RWPE2 (cell line): ENCODE measurements around the gene STAT2.

Source experiments
- ATAC-seq: fragments of 200-7000 bp; cut with Tn5 transposase; 3 replicates; pipeline ENCODE4 v1.9.1; 2021; ENCODE audit warnings: low read depth
- DNase-seq: peaks from one replicate; pipeline ENCODE4 v3.0.0-alpha.2; 2020; ENCODE audit warnings: low spot score
- H3K27ac ChIP-seq: fragments of 450-650 bp; 2 replicates; pipeline ENCODE4 v1.5.1; 2017; ENCODE audit warnings: mild to moderate bottlenecking; ENCODE audit not compliant: poor library complexity, severe bottlenecking
- H3K27me3 ChIP-seq: fragments of 250-450 bp; sonication (Bioruptor Pico); 2 replicates; pipeline ENCODE4 v1.5.1; 2021; ENCODE audit warnings: mild to moderate bottlenecking, moderate library complexity; ENCODE audit not compliant: insufficient read depth, poor library complexity, severe bottlenecking
- H3K36me3 ChIP-seq: fragments of 250-450 bp; sonication (Bioruptor Pico); 2 replicates; pipeline ENCODE4 v1.5.1; 2020; ENCODE audit warnings: low read depth, mild to moderate bottlenecking, moderate library complexity
- H3K4me1 ChIP-seq: fragments of 250-450 bp; sonication (Bioruptor Pico); 2 replicates; pipeline ENCODE4 v1.5.1; 2021; ENCODE audit warnings: mild to moderate bottlenecking, moderate library complexity; ENCODE audit not compliant: insufficient read depth, poor library complexity, severe bottlenecking
- H3K4me3 ChIP-seq: fragments of 250-450 bp; sonication (Bioruptor Pico); 2 replicates; pipeline ENCODE4 v1.5.1; 2021; ENCODE audit warnings: mild to moderate bottlenecking, moderate library complexity; ENCODE audit not compliant: severe bottlenecking
- H3K9me3 ChIP-seq: fragments of 250-450 bp; sonication (Bioruptor Pico); 2 replicates; pipeline ENCODE4 v1.5.1; 2021; ENCODE audit warnings: mild to moderate bottlenecking, moderate library complexity; ENCODE audit not compliant: severe bottlenecking
- CTCF ChIP-seq: fragments of 450-650 bp; IDR thresholded peaks from one replicate; pipeline ENCODE4 v1.5.1; 2017; ENCODE audit warnings: mild to moderate bottlenecking, moderate library complexity; ENCODE audit not compliant: poor library complexity, severe bottlenecking

STAT2 gene

DNA sequence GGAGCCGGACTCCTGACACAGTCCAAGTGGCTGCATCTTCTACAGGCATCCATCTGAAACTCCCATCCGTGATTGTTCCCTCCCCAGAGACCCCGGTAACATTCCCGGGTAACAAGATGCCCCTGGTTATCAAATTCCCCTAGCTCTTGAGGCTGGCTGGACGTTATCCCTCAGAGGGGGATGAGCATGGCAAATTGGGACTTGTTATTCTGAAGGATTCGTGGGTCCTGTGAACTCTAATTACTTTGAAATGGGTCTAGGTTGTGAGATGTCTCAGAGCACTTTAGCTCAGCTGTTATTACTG lies 25.5 kb downstream of the STAT2 start:
- Histone ChIP-seq H3K36me3 (no peaks in the 10 kb centered on the region), H3K27ac (peak overlapping the region; percentile 79), H3K9me3 (no peaks in the 10 kb centered on the region), H3K4me3 (peak overlapping the region; percentile 47), H3K27me3 (no peaks in the 10 kb centered on the region), H3K4me1 (peaks cover 5% of the 10 kb centered on the region)
- ATAC-seq (no peak), DNase-seq (no peak)
- TF ChIP-seq CTCF, result peak; percentile 29

DNA sequence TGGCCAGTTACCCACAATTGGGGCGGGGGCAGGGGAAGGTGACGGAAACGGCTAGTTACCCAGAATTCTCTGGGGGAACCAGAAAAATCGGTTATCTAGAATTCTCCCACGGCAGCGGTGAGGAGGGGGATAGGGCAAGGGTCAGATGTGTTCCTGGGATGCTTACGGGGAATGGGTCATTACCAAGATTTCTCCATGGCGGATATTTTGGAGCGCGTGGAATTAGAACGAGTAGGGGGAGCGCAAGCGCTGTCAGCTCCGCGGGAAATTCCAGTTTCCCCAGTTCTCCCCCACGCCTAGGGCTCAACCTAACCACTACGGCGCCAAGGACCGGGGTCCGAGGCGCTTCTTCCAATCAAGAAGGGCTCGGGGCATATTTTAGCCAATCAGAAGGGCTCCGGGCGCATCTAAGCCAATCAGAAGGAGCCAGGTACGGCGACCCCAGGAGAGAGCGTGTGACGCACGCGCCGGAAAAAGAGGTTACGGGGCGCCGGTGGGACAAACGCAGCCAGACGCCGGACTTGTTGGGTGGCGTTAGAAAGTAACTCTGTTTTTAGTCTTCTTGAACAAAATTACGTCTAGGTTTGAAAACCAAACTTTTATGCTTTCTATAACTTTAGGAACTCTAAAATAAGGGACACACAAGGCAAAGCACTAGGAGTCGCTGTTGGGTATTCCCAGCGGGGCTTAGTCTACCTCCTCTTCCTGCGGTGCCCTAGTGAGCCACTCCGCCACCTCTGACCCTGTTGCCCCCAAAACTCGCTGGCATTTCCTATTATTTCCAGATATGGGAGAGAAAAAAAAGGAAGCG lies 26.0 kb downstream of the STAT2 start, which contains the start of gene PAN2:
Gene PAN2, minus strand, starts transcription at position 322 of the 811 bp plus-strand sequence. CDS start 906 bp downstream, outside the sequence.
- Histone ChIP-seq H3K9me3 (no peaks in the 10 kb centered on the region), H3K36me3 (peaks cover 3% of the 10 kb centered on the region), H3K27ac (peak within 1 kb of the TSS; percentile 79), H3K4me1 (peaks cover 5% of the 10 kb centered on the region), H3K4me3 (peak within 1 kb of the TSS; percentile 47), H3K27me3 (no peaks in the 10 kb centered on the region)
- peak; percentile 96 for ATAC-seq
- peak; percentile 48 for TF ChIP-seq CTCF
- peak; percentile 97 for DNase-seq

GRCh38 chr12:56333197-56333678 lies 26.7 kb downstream of the STAT2 start:
- Histone ChIP-seq H3K4me1 (peaks cover 4% of the 10 kb centered on the region), H3K27ac (peak overlapping the region; percentile 79), H3K9me3 (no peaks in the 10 kb centered on the region), H3K36me3 (peaks cover 4% of the 10 kb centered on the region), H3K27me3 (no peaks in the 10 kb centered on the region), H3K4me3 (peak overlapping the region; percentile 47)
- ATAC-seq (peak; percentile 18), DNase-seq (no peak)
- TF ChIP-seq CTCF, result no peak

DNA sequence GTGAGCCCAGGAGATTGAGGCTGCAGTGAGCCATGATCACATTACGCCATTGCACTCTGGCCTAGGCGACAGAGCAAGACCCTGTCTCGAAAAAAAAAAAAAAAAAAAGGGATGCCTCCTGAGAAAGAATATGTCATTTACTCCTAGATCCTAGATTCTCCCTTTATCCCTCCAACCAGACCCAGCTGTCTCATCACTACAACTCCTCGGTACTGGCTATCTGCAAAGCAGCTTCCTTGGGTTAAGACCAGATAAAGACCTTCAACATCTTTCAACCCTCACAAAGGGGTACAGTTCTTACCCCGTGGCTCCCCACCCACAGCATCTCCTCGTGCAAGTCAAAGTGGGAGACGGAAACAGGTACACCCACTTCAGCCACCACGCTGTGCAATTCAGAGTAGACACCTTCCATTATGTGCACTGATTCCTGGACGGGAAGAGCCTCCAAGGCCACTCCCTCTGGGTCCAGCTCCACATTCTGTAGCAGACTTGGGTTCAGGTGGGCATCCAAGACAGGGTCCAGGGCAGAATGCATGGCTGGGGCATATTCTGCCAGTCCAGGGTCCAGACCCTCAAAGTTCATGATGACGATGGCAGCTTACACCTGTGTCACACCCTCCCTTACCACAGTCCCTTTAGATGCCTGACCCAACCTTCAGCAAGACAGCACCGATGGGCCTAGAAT lies 27.3 kb downstream of the STAT2 start:
- Histone ChIP-seq H3K36me3 (peaks cover 4% of the 10 kb centered on the region), H3K27ac (peak overlapping the region; percentile 79), H3K4me3 (peak overlapping the region; percentile 47), H3K27me3 (no peaks in the 10 kb centered on the region), H3K4me1 (no peaks in the 10 kb centered on the region), H3K9me3 (no peaks in the 10 kb centered on the region)
- ATAC-seq (no peak), DNase-seq (no peak)
- no peak for TF ChIP-seq CTCF
